CD4-positive, CD25-positive, alpha-beta regulatory T cell (primary cell): ENCODE results near the gene HES4. TPM values are rescaled to one million over a fixed set of nuclear protein-coding genes. Genes with fewer than 3 reads are reported as not detected.

Source experiments
- ATAC-seq, 2 donors: fragments of 150-1000 bp; cut with Tn5 transposase; one replicate each; pipeline ENCODE4 v1.10.0; 2021; ENCODE audit warnings: low read depth in 2 of 2, moderate number of reproducible peaks in 2 of 2, moderate library complexity in 1 of 2
- DNase-seq, 3 donors: peaks; one replicate each; pipeline versions ENCODE4 v3.0.0 to v3.0.0-alpha.2; 2012 to 2022; ENCODE audit warnings: mixed read lengths in 1 of 3
- H3K27ac ChIP-seq: one replicate; pipeline ENCODE4 v1.7.0; 2013; ENCODE audit warnings: mild to moderate bottlenecking, low read length; ENCODE audit not compliant: insufficient read depth, poor library complexity, severe bottlenecking
- H3K27me3 ChIP-seq: one replicate; pipeline ENCODE4 v1.7.0; 2013; ENCODE audit warnings: low read length; ENCODE audit not compliant: control insufficient read depth, insufficient read depth
- H3K36me3 ChIP-seq: one replicate; pipeline ENCODE4 v1.7.0; 2013; ENCODE audit warnings: mild to moderate bottlenecking, low read length, moderate library complexity; ENCODE audit not compliant: control insufficient read depth, insufficient read depth
- H3K4me1 ChIP-seq: 2 replicates; pipeline ENCODE4 v1.7.0; 2013; ENCODE audit warnings: mild to moderate bottlenecking, low read length; ENCODE audit not compliant: insufficient read depth, control insufficient read depth, poor library complexity, severe bottlenecking
- H3K4me3 ChIP-seq: one replicate; pipeline ENCODE4 v1.7.0; 2013; ENCODE audit warnings: low read depth, mild to moderate bottlenecking, low read length, moderate library complexity
- H3K9me3 ChIP-seq, 2 experiments: 1 replicate in 1 of 2; 2 replicates in 1 of 2; pipeline ENCODE4 v1.7.0; 2013; ENCODE audit warnings: low read length in 2 of 2, mild to moderate bottlenecking in 1 of 2, moderate library complexity in 1 of 2; ENCODE audit not compliant: control insufficient read depth in 2 of 2
- H3K27ac Mint-ChIP-seq, 3 donors: one replicate each; pipeline ENCODE4 v1.8.0; 2020 to 2022; ENCODE audit warnings: mild to moderate bottlenecking in 3 of 3, mixed read lengths in 3 of 3, moderate library complexity in 2 of 3
- H3K27me3 Mint-ChIP-seq: one replicate; pipeline ENCODE4 v1.8.0; 2022; ENCODE audit warnings: mild to moderate bottlenecking, mixed read lengths
- H3K36me3 Mint-ChIP-seq: one replicate; pipeline ENCODE4 v1.8.0; 2020; ENCODE audit warnings: mixed read lengths
- H3K4me1 Mint-ChIP-seq, 4 donors: one replicate each; pipeline ENCODE4 v1.8.0; 2020 to 2022; ENCODE audit warnings: mixed read lengths in 4 of 4, mild to moderate bottlenecking in 1 of 4
- H3K4me3 Mint-ChIP-seq, 4 donors: one replicate each; pipeline ENCODE4 v1.8.0; 2020 to 2022; ENCODE audit warnings: mild to moderate bottlenecking in 4 of 4, mixed read lengths in 4 of 4, moderate library complexity in 3 of 4
- H3K9me3 Mint-ChIP-seq, 7 donors: one replicate each; pipeline ENCODE4 v1.8.0; 2020 to 2022; ENCODE audit warnings: mixed read lengths in 7 of 7, mild to moderate bottlenecking in 3 of 7, moderate library complexity in 2 of 7
- polyA plus RNA-seq, 4 donors: library from polyadenylated mRNA; unstranded; fragments of 300-500 nt; fragmentation: Illumina TruSeq; gene quantifications; one replicate each; pipeline ENCODE4 v1.2.3, GENCODE V29; 2021
- total RNA-seq: library from RNA; stranded (reverse); gene quantifications from one replicate; pipeline ENCODE4 v1.2.3, GENCODE V29; 2022

Gene HES4
- total and polyA plus RNA-seq, 5 donors from 2014 or later, result 0.21 to 25.9 (median 1.2) TPM; not detected in 1

- no peaks in the 10 kb centered on the region for H3K27me3 Mint-ChIP-seq
Measured at GRCh38 chr1:953524-954320, 46.2 kb downstream of the HES4 start.

GRCh38 chr1:952603-953002 is 47.3 kb downstream of the HES4 start:
- DNase-seq, result no peak
- Mint-ChIP-seq H3K27ac (no peak overlapping the region), H3K27me3 (no peaks in the 10 kb centered on the region), H3K4me3 (no peak overlapping the region), H3K9me3 (peaks cover 0 to 1% (median 0%) of the 10 kb centered on the region in 7 donors), H3K36me3 (peaks cover 45% of the 10 kb centered on the region), H3K4me1 (peaks cover 0 to 16% (median 8%) of the 10 kb centered on the region in 4 donors)
- no peak overlapping the region for H3K27ac ChIP-seq
- H3K36me3 ChIP-seq, result peaks cover 79% of the 10 kb centered on the region
- H3K9me3 ChIP-seq, result no peaks in the 10 kb centered on the region
- no peak for ATAC-seq
- H3K27me3 ChIP-seq, result no peaks in the 10 kb centered on the region
- H3K4me1 ChIP-seq, result peaks cover 6% of the 10 kb centered on the region
- H3K4me3 ChIP-seq, result no peak overlapping the region

More at GRCh38 chr1:953524-954320, 46.2 kb downstream of the HES4 start:
- no peak overlapping the region for H3K4me3 Mint-ChIP-seq
- Histone ChIP-seq H3K4me1 (peaks cover 17% of the 10 kb centered on the region), H3K27ac (no peak overlapping the region), H3K9me3 (no peaks in the 10 kb centered on the region), H3K27me3 (no peaks in the 10 kb centered on the region), H3K36me3 (peaks cover 72% of the 10 kb centered on the region), H3K4me3 (no peak overlapping the region)
- DNase-seq, result no peak
- peaks cover 0 to 1% (median 0%) of the 10 kb centered on the region in 7 donors for H3K9me3 Mint-ChIP-seq
- H3K36me3 Mint-ChIP-seq, result peaks cover 47% of the 10 kb centered on the region
- H3K27ac Mint-ChIP-seq, result no peak overlapping the region
- ATAC-seq, result no peak
- H3K4me1 Mint-ChIP-seq, result peaks cover 0 to 26% (median 12%) of the 10 kb centered on the region in 4 donors

- H3K9me3 Mint-ChIP-seq, result peaks cover 0 to 1% (median 0%) of the 10 kb centered on the region in 7 donors
- H3K4me3 Mint-ChIP-seq, result no peak overlapping the region
- no peak overlapping the region for H3K27ac Mint-ChIP-seq
- Histone ChIP-seq H3K27ac (no peak overlapping the region), H3K4me3 (no peak overlapping the region), H3K4me1 (peaks cover 2% of the 10 kb centered on the region), H3K27me3 (no peaks in the 10 kb centered on the region), H3K9me3 (no peaks in the 10 kb centered on the region), H3K36me3 (peaks cover 83% of the 10 kb centered on the region)
- DNase-seq (no peak), ATAC-seq (no peak)
- H3K36me3 Mint-ChIP-seq, result peaks cover 45% of the 10 kb centered on the region
- H3K27me3 Mint-ChIP-seq, result no peaks in the 10 kb centered on the region
- peaks cover 0 to 12% (median 5%) of the 10 kb centered on the region in 4 donors for H3K4me1 Mint-ChIP-seq
Measured at GRCh38 chr1:952201-952600, 47.7 kb downstream of the HES4 start.

- Mint-ChIP-seq H3K4me1 (peaks cover 0 to 11% (median 5%) of the 10 kb centered on the region in 4 donors), H3K27ac (no peak overlapping the region), H3K4me3 (peak overlapping the region in 1 of 4 donors; percentile 60), H3K36me3 (peaks cover 48% of the 10 kb centered on the region), H3K27me3 (no peaks in the 10 kb centered on the region), H3K9me3 (peaks cover 0 to 1% (median 0%) of the 10 kb centered on the region in 7 donors)
- Histone ChIP-seq H3K4me3 (no peak overlapping the region), H3K27ac (no peak overlapping the region), H3K36me3 (peaks cover 84% of the 10 kb centered on the region), H3K27me3 (no peaks in the 10 kb centered on the region), H3K9me3 (no peaks in the 10 kb centered on the region), H3K4me1 (no peaks in the 10 kb centered on the region)
- DNase-seq (no peak), ATAC-seq (no peak)
Measured at GRCh38 chr1:951364-951763, 48.5 kb downstream of the HES4 start.

GRCh38 chr1:950881-951280 is 49.0 kb downstream of the HES4 start:
- no peaks in the 10 kb centered on the region for H3K9me3 ChIP-seq
- Mint-ChIP-seq H3K4me1 (peaks cover 0 to 11% (median 5%) of the 10 kb centered on the region in 4 donors), H3K4me3 (peak overlapping the region in 1 of 4 donors; percentile 56), H3K27ac (no peak overlapping the region), H3K27me3 (no peaks in the 10 kb centered on the region), H3K36me3 (peaks cover 50% of the 10 kb centered on the region), H3K9me3 (peaks cover 0 to 1% (median 0%) of the 10 kb centered on the region in 7 donors)
- H3K27me3 ChIP-seq, result no peaks in the 10 kb centered on the region
- ATAC-seq (no peak), DNase-seq (no peak)
- no peak overlapping the region for H3K27ac ChIP-seq
- no peak overlapping the region for H3K4me3 ChIP-seq
- H3K36me3 ChIP-seq, result peaks cover 79% of the 10 kb centered on the region
- no peaks in the 10 kb centered on the region for H3K4me1 ChIP-seq

GRCh38 chr1:950268-950667 is 49.6 kb downstream of the HES4 start:
- Histone ChIP-seq H3K27ac (no peak overlapping the region), H3K9me3 (no peaks in the 10 kb centered on the region), H3K36me3 (peaks cover 73% of the 10 kb centered on the region), H3K4me1 (no peaks in the 10 kb centered on the region), H3K4me3 (no peak overlapping the region), H3K27me3 (no peaks in the 10 kb centered on the region)
- Mint-ChIP-seq H3K36me3 (peaks cover 54% of the 10 kb centered on the region), H3K27me3 (no peaks in the 10 kb centered on the region), H3K9me3 (peaks cover 0 to 1% (median 0%) of the 10 kb centered on the region in 7 donors), H3K4me1 (peaks cover 0 to 10% (median 4%) of the 10 kb centered on the region in 4 donors), H3K4me3 (peak overlapping the region in 1 of 4 donors; percentile 56), H3K27ac (no peak overlapping the region)
- no peak for DNase-seq
- no peak for ATAC-seq
